Right atrium auricular region (tissue), 2 donors: ENCODE data around the gene C7orf57. TPM values are rescaled to one million over a fixed set of nuclear protein-coding genes. Genes with fewer than 3 reads are reported as not detected.

Experiments
- DNase-seq: peaks from one replicate; pipeline ENCODE4 v3.0.0-alpha.2; 2019; ENCODE audit warnings: low spot score
- H3K27ac ChIP-seq, 2 donors: fragments of 200-600 bp; sonication (generic); 1 replicate in 1 of 2; 2 replicates in 1 of 2; pipeline ENCODE4 v1.5.1; 2016 to 2019
- H3K27me3 ChIP-seq, 2 donors: fragments of 200-600 bp; sonication (generic); one replicate each; pipeline versions ENCODE4 v1.5.1 to v1.6.0; 2017 to 2019
- H3K36me3 ChIP-seq: fragments of 200-600 bp; sonication (generic); one replicate; pipeline ENCODE4 v1.5.1; 2016
- H3K4me1 ChIP-seq, 2 donors: fragments of 200-600 bp; sonication (generic); one replicate each; pipeline versions ENCODE4 v1.5.1 to v1.6.0; 2017 to 2019
- H3K4me3 ChIP-seq, 2 donors: fragments of 200-600 bp; sonication (generic); 1 replicate in 1 of 2; 2 replicates in 1 of 2; pipeline ENCODE4 v1.5.1; 2017 to 2019; ENCODE audit warnings: mild to moderate bottlenecking in 1 of 2, moderate library complexity in 1 of 2
- H3K9me3 ChIP-seq, 2 donors: fragments of 200-600 bp; sonication (generic); one replicate each; pipeline ENCODE4 v1.5.1; 2019
- CTCF ChIP-seq, 2 donors: fragments of 200-600 bp; sonication (generic); IDR thresholded peaks; one replicate each; pipeline ENCODE4 v1.5.1; 2019; ENCODE audit warnings: antibody characterized with exemption in 2 of 2
- total RNA-seq, 2 donors: library from RNA; depleted of rRNA; stranded (reverse); fragments of >200 nt; gene quantifications; one replicate each; pipeline ENCODE4 v1.1.0, GENCODE V29; 2016

C7orf57 gene
- total RNA-seq, 2 donors from 2014 or later = not detected

- H3K9me3 ChIP-seq = no peaks in the 10 kb centered on the region
- TF ChIP-seq CTCF (IDR thresholded peaks at IDR 0.05) = no peak
- no peak for DNase-seq
- no peak overlapping the region for H3K4me3 ChIP-seq
- H3K4me1 ChIP-seq = no peaks in the 10 kb centered on the region
- H3K27ac ChIP-seq = no peak overlapping the region
- H3K27me3 ChIP-seq = no peaks in the 10 kb centered on the region
- peaks cover 32% of the 10 kb centered on the region for H3K36me3 ChIP-seq
Observed at GRCh38 chr7:48108959-48109847, 73.9 kb downstream of the C7orf57 start.

GRCh38 chr7:48109848-48110663, 74.7 kb downstream of the C7orf57 start:
- Histone ChIP-seq H3K27me3 (no peaks in the 10 kb centered on the region), H3K36me3 (peaks cover 26% of the 10 kb centered on the region), H3K9me3 (no peaks in the 10 kb centered on the region), H3K4me1 (no peaks in the 10 kb centered on the region), H3K27ac (no peak overlapping the region), H3K4me3 (no peak overlapping the region)
- TF ChIP-seq CTCF (IDR thresholded peaks at IDR 0.05) = peak; percentile 98 to 99
- peak; percentile 88 for DNase-seq

DNA sequence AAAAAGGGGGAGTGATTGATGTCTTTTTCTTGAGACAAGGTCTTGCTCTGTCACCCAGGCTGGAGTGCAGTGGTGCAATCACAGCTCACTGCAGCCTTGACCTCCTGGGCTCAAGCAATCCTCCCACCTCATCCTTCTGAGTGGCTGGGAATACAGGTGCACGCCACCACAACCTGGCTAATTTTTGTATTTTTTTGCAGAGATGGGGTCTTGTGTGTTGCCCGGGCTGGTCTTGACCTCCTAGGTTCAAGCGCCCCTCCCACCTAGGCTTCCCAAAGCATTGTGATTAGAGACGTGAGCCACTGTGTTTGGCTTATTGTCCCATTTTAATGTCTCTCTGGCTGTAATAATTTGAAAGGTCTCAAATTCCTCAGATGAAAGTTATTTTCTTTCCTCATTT, 75.5 kb downstream of the C7orf57 start:
- Histone ChIP-seq H3K4me1 (no peaks in the 10 kb centered on the region), H3K27ac (no peak overlapping the region), H3K9me3 (no peaks in the 10 kb centered on the region), H3K4me3 (no peak overlapping the region), H3K27me3 (no peaks in the 10 kb centered on the region), H3K36me3 (peaks cover 26% of the 10 kb centered on the region)
- no peak for DNase-seq
- TF ChIP-seq CTCF (IDR thresholded peaks at IDR 0.05) = no peak

Other genes starting within 250 kb of the C7orf57 start
- gene PKD1L1, start 87.1 kb upstream of the C7orf57 start, total RNA-seq = 1 to 10 TPM in 1 of 2 donors, under 1 TPM in 1; 0.98 to 1.1 TPM
- 10 to 100 TPM; 19.7 to 25.4 TPM for gene HUS1, start 55.9 kb upstream of the C7orf57 start, total RNA-seq
- gene SUN3, start 6.4 kb upstream of the C7orf57 start, total RNA-seq = not detected
- gene UPP1, start 53.7 kb downstream of the C7orf57 start, total RNA-seq = 10 to 100 TPM; 11.1 to 11.2 TPM
- gene ABCA13, start 135.9 kb downstream of the C7orf57 start, total RNA-seq = not detected